Measurements from ENCODE around the gene AP1B1.
"Not testable (repeated sequence)": the region's sequence is repeated elsewhere in the genome, so short reads cannot be mapped to it uniquely, and the experiment has no call there.

AP1B1 gene

DNA sequence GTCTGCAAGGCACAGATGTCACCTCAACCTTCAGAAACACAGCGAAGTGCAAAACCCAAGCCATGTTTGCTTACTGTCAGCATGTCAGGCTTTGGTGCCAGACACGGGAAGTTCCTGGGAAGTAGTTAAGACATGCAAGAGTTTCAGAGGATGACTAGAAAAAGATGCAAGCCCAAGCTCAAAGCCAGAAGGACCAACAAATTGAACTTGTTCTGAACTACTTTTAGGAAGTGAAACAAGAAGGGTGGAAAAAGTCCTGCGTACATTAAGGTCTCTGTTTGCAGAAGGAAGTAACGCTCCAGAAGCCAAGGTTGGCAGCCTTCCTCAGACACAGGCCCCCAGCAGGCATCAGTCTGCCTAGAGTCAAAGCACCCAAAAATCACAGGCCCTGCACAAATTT, 2.6 kb downstream of the AP1B1 start:
- DNase-seq: no peak

DNA sequence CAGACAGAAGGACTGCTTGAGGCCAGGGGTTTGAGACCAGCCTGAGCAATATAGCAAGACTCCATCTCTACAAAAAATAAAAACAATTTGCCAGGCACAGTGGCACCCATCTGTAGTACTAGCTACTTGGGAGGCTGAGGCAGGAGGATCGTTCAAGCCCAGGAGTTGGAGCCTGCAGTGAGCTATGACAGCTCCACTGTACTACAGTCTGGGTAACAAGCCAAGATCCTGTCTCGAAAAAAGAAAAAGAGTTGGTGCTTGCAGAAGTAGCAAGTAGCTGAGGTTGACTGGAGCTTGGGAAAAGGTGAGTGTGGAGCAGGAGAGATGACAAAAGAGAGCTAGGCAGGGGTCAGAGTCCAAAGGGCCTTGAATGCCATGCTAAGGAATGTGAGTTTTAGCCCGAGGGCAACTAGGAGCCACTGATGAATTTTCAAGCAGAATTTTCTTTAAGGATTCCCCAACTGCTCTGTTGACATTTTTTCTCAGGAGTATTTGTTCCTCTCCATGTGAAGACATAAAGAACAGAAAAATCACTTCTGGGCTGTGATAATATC, 3.1 kb downstream of the AP1B1 start:
- no peak for DNase-seq

GRCh38 chr22:29383740-29384139, 4.6 kb downstream of the AP1B1 start:
- no peak for DNase-seq

- no peak for DNase-seq
Observed at GRCh38 chr22:29382580-29383302, 5.6 kb downstream of the AP1B1 start.

GRCh38 chr22:29380856-29381255, 7.5 kb downstream of the AP1B1 start:
- DNase-seq: no peak

DNA sequence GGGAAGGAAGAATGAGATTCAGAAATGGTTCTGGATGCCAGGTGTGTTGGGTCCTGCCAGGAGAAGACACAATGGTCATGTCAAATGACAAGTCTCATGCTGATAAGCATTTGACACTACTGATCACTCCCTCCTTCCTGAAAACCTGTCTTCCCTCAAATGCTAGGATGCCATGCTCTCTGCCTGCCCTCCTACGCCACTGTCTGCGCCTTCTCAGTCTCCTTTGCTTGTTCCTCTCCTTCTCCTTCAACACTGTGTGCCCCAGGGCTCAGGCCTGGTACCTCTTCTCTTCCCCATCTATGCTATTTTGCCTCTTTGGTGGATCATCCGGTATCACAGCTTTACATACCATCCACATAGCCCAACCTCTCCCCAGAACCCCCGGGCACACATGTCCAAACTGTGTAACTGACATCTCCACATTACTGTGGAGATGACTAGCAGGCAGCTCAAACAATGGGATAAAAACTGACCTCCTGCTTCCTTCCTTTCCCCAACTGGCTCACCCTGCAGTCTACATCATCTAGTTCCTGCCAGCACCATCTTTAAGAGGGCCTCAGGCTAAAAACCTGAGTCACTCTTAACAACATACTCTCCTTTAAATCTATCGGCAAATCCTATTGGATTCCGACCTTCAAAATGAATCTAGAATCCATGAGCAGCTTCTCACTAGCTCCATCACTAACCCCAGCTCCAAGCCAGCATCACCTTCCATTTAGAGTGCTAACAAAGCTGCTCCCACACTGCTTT, 8.2 kb downstream of the AP1B1 start:
- DNase-seq: no peak

DNA sequence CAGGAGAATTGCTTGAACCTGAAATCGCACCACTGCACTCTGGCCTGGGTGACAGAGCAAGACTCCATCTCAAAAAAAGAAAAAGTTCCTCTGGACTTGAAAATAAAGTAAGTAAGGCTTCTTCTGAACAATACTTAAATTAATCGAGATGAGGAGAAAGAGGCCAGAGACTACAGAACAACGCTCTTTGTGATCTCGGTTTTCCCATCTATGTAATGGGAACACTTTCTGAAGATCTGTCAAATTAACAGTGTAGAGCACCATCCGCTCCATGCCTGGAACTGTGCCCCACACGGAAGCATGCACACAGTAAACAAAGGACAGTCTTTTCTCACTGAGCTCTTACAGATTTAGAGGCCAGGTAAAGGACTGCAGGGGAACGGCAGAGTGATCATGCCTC, 9.1 kb downstream of the AP1B1 start:
- DNase-seq: no peak

GRCh38 chr22:29377979-29378378, 10.4 kb downstream of the AP1B1 start:
- DNase-seq: no peak

- not testable (repeated sequence) for DNase-seq
Observed at GRCh38 chr22:29376705-29377104, 11.7 kb downstream of the AP1B1 start.

- no peak for DNase-seq
Observed at GRCh38 chr22:29375398-29376076, 12.8 kb downstream of the AP1B1 start.

GRCh38 chr22:29374806-29375205, 13.6 kb downstream of the AP1B1 start:
- DNase-seq: not testable (repeated sequence)

DNA sequence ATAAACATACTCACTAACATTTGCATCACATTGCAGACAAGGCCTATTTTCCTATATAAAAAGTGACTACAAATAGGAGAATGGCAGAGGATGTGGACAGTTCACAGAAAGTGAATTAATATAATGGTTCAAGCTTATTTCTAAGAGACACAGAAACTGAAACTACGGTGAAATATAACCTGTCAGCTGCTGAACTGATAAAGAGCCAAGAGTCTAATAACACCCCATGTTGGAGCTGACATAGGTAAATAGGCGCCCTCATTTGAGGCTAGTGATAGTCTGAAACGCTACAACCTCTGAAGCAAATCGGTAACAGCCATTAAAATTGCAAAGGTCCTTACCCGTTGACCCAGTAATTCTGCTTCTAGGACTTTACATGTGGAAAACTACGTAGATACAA, 14.0 kb downstream of the AP1B1 start:
- no peak for DNase-seq

DNA sequence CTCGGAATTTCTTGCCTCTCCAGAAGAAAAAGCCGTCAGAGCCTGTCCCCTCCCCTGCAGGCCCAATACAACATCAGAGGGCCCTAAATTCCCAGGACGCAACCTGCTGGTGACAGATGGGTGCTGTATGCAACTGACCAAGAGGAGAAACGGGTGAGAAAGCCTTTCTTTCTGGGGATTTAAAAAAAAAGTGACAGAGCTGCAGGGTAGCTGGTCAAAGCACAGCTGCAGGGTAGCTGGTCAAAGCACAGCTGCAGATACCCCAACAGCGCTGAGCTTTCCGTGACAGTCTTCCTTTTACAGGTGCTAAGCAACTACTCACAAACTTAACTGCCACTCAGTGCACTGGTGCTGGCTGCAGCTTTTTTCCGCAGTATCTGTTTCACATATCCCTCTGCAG, 17.8 kb downstream of the AP1B1 start:
- DNase-seq: no peak

GRCh38 chr22:29369460-29369859, 18.9 kb downstream of the AP1B1 start:
- DNase-seq: no peak

DNA sequence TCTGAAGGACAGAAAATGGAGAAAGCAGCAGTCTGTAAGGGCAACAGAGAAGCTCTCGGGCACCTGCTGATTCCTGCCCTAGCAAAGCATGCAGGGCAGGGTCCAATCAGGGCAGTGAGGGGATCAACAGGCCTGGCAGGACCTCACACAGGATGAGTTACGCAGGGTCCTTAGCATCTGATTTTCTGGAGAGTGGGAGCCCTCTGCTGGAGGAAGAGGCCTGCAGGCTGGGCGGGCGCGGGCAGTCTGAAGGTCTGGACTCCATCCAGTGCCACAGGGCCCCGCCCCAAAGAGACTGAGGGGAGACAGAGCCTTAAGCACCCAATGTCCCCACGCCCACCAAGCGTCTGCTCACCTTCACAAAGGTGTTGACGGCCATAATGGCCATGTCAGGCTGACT, 28.9 kb downstream of the AP1B1 start:
- DNase-seq: peak in 1 of 2 experiments; percentile 14

GRCh38 chr22:29357193-29357890, 31.0 kb downstream of the AP1B1 start:
- DNase-seq: not testable (repeated sequence)

DNA sequence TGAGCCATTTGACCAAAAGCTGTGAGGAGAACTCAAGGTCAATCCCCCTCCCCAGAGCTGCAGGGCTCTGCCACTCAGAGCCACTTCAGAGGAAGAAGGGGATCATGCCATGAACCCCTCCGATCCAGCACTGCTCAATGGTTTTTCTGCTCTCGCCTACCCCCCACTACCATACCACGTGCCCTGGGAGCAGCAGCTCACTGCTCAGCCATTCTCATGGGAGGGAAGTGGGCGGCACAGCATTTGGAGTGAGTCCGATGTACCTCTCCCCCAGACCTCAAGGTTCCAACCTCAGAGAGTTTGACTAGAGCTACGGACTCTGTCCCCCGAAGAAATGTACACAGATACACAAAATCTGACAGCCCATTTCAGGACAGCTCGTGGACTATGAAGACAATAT, 34.5 kb downstream of the AP1B1 start:
- no peak for DNase-seq

- DNase-seq: no peak
Observed at GRCh38 chr22:29353286-29353685, 35.1 kb downstream of the AP1B1 start.

DNA sequence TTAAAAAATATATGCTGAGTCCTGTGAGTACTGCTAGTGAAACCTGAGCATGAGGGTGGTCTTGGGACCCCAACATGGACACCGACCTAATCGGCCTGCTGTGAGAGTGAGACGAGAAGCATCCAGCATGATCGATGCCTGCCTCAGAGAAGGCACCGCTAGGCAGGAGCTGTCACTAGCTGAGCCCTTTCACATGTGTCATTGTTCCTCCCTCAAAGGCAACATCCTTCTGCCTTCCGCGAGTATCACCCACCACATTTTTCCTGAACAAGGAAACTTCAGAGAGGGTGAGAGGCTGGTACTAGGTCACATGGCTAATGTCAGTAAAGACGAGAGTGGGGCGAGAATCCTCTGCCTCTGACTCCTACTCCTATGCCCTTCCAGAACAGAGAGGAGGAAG, 35.6 kb downstream of the AP1B1 start:
- DNase-seq: no peak

GRCh38 chr22:29351891-29352290, 36.5 kb downstream of the AP1B1 start:
- DNase-seq: no peak

DNA sequence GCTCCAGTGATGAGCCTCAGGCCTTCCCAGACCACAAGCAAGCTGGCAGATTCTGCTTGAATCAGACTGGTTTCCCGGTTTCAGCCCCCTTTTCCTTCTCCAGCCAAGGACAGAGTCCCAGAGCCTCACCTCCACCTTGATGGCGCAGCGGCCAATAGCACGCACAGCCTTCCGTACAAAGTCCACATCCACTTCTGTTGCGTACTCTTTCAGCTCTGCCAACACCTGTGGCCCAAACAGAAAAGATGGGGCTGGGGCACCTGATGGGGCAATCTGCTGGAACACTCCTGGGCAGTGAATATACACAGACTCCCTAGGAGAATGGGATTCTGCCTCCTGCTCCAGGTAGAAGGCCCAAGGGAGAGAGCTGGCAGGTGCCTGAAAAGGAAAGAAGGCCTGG, 37.3 kb downstream of the AP1B1 start:
- no peak for DNase-seq

DNA sequence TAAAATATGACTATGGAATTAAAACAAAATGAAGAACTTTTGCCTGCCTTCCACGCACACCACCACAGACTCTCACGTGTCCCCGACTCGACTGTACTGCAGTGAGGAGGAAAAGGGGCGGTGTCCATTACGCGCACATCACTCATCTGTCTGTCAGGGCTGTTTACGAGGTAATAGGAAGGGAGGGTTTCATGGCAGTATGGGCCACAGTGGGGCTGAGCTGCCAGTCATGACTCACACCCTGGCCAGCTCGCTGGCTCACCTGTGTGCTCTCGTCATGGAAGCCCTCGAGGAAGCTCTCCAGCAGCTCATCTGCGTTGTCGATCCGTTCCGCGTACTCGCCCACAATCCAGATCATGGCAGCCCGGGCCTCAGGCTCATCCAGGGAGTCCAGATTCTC, 39.4 kb downstream of the AP1B1 start:
- DNase-seq: no peak

GRCh38 chr22:29348041-29348440, 40.3 kb downstream of the AP1B1 start:
- no peak for DNase-seq

All from SW 1271 (cell line).